Neural cell (in vitro differentiated cells): ENCODE results near the gene NSF. TPM values are rescaled to one million over a fixed set of nuclear protein-coding genes. Genes with fewer than 3 reads are reported as not detected.

Experiments
- H2AFZ ChIP-seq: fragments of 200-600, 300-800 bp; sonication (generic), shearing (Covaris generic); 2 replicates; pipeline ENCODE4 v1.6.0; 2014; ENCODE audit warnings: low read depth, mild to moderate bottlenecking, antibody characterized with exemption, low read length, moderate library complexity
- H3F3A ChIP-seq: fragments of 200-600 bp; shearing (Covaris generic); 2 replicates; pipeline ENCODE4 v1.6.1; 2016; ENCODE audit warnings: mild to moderate bottlenecking, moderate library complexity, mixed read lengths, antibody characterized with exemption, low read length; ENCODE audit not compliant: insufficient read depth, poor library complexity, severe bottlenecking
- H3K27ac ChIP-seq: fragments of 200-600, 300-800 bp; sonication (generic), shearing (Covaris generic); 2 replicates; pipeline ENCODE4 v1.5.1; 2014; ENCODE audit warnings: mild to moderate bottlenecking, low read length, moderate library complexity
- H3K27me3 ChIP-seq: fragments of 300-800, 200-600 bp; sonication (generic), shearing (Covaris generic); 2 replicates; pipeline ENCODE4 v1.6.0; 2014; ENCODE audit warnings: mild to moderate bottlenecking, low read depth, low read length, moderate library complexity; ENCODE audit not compliant: insufficient read depth
- H3K36me3 ChIP-seq: fragments of 300-800, 200-600 bp; sonication (generic), shearing (Covaris generic); 2 replicates; pipeline ENCODE4 v1.5.1; 2014; ENCODE audit warnings: mild to moderate bottlenecking, antibody characterized with exemption, low read length, moderate library complexity; ENCODE audit not compliant: insufficient read depth
- H3K4me2 ChIP-seq: fragments of 300-800, 200-600 bp; sonication (generic), shearing (Covaris generic); 2 replicates; pipeline ENCODE4 v1.6.0; 2014; ENCODE audit warnings: mild to moderate bottlenecking, low read length
- H3K4me3 ChIP-seq: fragments of 300-800, 200-600 bp; sonication (generic), shearing (Covaris generic); 2 replicates; pipeline ENCODE4 v1.5.1; 2014; ENCODE audit warnings: mild to moderate bottlenecking, low read length, moderate library complexity
- H3K79me2 ChIP-seq: fragments of 200-600 bp; shearing (Covaris generic); replicated peaks from 2 replicates; pipeline ENCODE4 v1.6.0; 2014; ENCODE audit warnings: mild to moderate bottlenecking, low read length, moderate library complexity; ENCODE audit not compliant: insufficient read depth
- H3K9ac ChIP-seq: fragments of 300-800, 200-600 bp; sonication (generic), shearing (Covaris generic); 2 replicates; pipeline ENCODE4 v1.6.1; 2016; ENCODE audit warnings: mild to moderate bottlenecking, low read length, mixed read lengths
- H3K9me2 ChIP-seq: fragments of 200-600 bp; shearing (Covaris generic); 2 replicates; pipeline ENCODE4 v1.6.1; 2016; ENCODE audit warnings: mild to moderate bottlenecking, low read length, mixed read lengths; ENCODE audit not compliant: insufficient read depth
- H3K9me3 ChIP-seq: fragments of 200-600, 300-800 bp; sonication (generic), shearing (Covaris generic); 2 replicates; pipeline ENCODE4 v1.6.1; 2016; ENCODE audit warnings: mild to moderate bottlenecking, mixed run types, low read length, moderate library complexity, mixed read lengths
- H4K20me1 ChIP-seq: fragments of 200-600 bp; shearing (Covaris generic); 2 replicates; pipeline ENCODE4 v1.6.1; 2016; ENCODE audit warnings: mild to moderate bottlenecking, mixed run types; ENCODE audit not compliant: insufficient read depth
- CTCF ChIP-seq: fragments of 450-650 bp; IDR thresholded peaks from 2 replicates; pipeline ENCODE4 v1.5.1; 2014; ENCODE audit warnings: antibody characterized with exemption, mild to moderate bottlenecking, moderate library complexity; ENCODE audit not compliant: poor library complexity, severe bottlenecking
- EP300 ChIP-seq: fragments of 450-650 bp; conservative IDR thresholded peaks from 2 replicates; pipeline ENCODE4 v1.6.1; 2014; ENCODE audit warnings: antibody characterized with exemption, mild to moderate bottlenecking, moderate library complexity; ENCODE audit not compliant: poor library complexity, severe bottlenecking
- EZH2 ChIP-seq: fragments of 200-600, 300-800 bp; shearing (Covaris generic), sonication (generic); IDR thresholded peaks from 2 replicates; pipeline ENCODE4 v1.6.1; 2014; ENCODE audit warnings: antibody characterized with exemption, low read length, borderline replicate concordance, mild to moderate bottlenecking; ENCODE audit not compliant: insufficient read depth, poor library complexity, severe bottlenecking
- RAD21 ChIP-seq: fragments of 450-650 bp; conservative IDR thresholded peaks from 2 replicates; pipeline ENCODE4 v1.6.1; 2014; ENCODE audit warnings: antibody characterized with exemption, mild to moderate bottlenecking, moderate library complexity
- REST ChIP-seq: IDR thresholded peaks from 2 replicates; pipeline ENCODE4 v1.6.1; 2012; ENCODE audit warnings: borderline replicate concordance
- SMC3 ChIP-seq: fragments of 450-650 bp; conservative IDR thresholded peaks from 2 replicates; pipeline ENCODE4 v1.6.1; 2014; ENCODE audit warnings: antibody characterized with exemption, mild to moderate bottlenecking, moderate library complexity; ENCODE audit not compliant: poor library complexity
- TAF1 ChIP-seq: IDR thresholded peaks from 2 replicates; pipeline ENCODE4 v1.6.1; 2012; ENCODE audit warnings: low read depth
- polyA plus RNA-seq: library from polyadenylated mRNA; depleted of rRNA; stranded (reverse); fragments of >200 nt; gene quantifications from 2 replicates; pipeline ENCODE4 v1.2.3, GENCODE V29; 2014

Gene NSF
- polyA plus RNA-seq, 1 donor from 2014 or later, result 98.6 TPM

DNA sequence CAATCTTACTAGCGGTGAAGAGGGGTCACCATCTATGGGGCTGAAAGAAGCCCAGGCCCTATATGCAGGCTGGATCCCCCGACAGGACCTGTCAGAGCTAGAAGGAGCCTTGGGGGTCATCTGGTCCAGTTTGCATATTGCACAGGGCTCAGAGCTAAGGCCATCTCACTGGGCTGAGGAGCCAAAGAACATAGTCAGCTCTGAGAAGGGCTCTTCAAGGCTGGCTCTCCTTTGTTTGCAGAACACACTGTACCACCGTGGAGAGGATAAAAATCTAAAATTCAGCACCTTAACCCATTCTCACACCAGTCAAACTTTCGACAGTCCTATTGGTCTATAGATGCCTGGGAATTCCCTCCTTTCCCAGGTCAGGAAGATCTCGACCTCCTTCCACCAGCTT is 203.8 kb downstream of the NSF start:
- Histone ChIP-seq H3K9me3 (no peaks in the 10 kb centered on the region), H3K9ac (no peak overlapping the region), H3K79me2 (no peaks in the 10 kb centered on the region), H3K4me3 (no peak overlapping the region), H3K36me3 (no peaks in the 10 kb centered on the region), H3K27me3 (no peaks in the 10 kb centered on the region), H3K9me2 (no peaks in the 10 kb centered on the region), H2AFZ (no peak overlapping the region), H3F3A (no peaks in the 10 kb centered on the region), H3K4me2 (no peak overlapping the region), H4K20me1 (no peaks in the 10 kb centered on the region), H3K27ac (no peak overlapping the region)
- no peak for TF ChIP-seq EZH2
- TF ChIP-seq RAD21, result no peak
- TF ChIP-seq REST, result no peak
- TF ChIP-seq SMC3, result no peak

DNA sequence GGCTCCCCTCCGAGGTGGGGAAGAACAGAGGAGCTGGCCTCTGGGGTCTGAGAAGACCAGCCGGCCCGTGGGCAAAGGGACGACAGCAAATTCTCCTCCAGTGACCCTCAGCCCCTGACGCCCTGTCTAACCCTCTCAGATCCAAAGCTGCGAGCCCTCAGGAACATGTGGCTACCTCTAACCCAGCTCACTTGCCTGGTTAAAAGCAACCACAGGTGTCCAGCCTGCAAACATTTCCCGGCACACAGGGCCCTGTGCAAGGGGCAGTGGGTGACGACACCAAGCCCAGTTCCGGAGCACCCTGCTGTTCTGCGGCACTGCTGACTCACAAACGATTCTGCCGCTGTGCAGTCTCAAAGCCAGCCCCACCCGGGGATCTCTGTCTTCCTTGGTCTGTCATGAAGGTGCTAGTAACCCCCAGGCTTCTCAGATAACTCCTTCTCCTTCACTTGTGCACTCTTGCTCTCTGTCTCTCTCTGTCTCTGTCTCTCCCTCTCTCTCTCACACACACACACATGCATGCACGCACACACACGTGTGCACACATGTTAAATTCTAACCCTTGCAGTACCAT is 205.0 kb downstream of the NSF start:
- Histone ChIP-seq H3K27ac (no peak overlapping the region), H3F3A (no peaks in the 10 kb centered on the region), H3K4me3 (no peak overlapping the region), H3K9me2 (no peaks in the 10 kb centered on the region), H3K9me3 (no peaks in the 10 kb centered on the region), H3K36me3 (no peaks in the 10 kb centered on the region), H4K20me1 (no peaks in the 10 kb centered on the region), H3K4me2 (no peak overlapping the region), H3K27me3 (no peaks in the 10 kb centered on the region), H3K79me2 (no peaks in the 10 kb centered on the region), H3K9ac (no peak overlapping the region), H2AFZ (no peak overlapping the region)
- TF ChIP-seq CTCF (no peak), EZH2 (no peak), SMC3 (no peak), TAF1 (no peak), REST (no peak), RAD21 (no peak), EP300 (no peak)
